HepG2 (cell line): ENCODE measurements around the gene LOXL4. TPM values are rescaled to one million over a fixed set of nuclear protein-coding genes. Genes with fewer than 3 reads are reported as not detected.

ENCODE experiments used
- CEBPB ChIP-seq: IDR thresholded peaks from 2 replicates; pipeline ENCODE4 v1.6.1; 2011; ENCODE audit warnings: low read depth, low read length, improper control_type of control experiment, borderline replicate concordance
- FOXP1 ChIP-seq, 2 experiments: fragments of 450-650 bp in 1 of 2; IDR thresholded peaks; 2 replicates each; pipeline ENCODE4 v1.6.1; 2017 to 2018; ENCODE audit warnings: antibody characterized with exemption in 1 of 2
- HMG20A ChIP-seq: IDR thresholded peaks from 2 replicates; pipeline ENCODE4 v1.6.1; 2016; ENCODE audit warnings: borderline replicate concordance
- HNRNPH1 ChIP-seq: fragments of 200-400 bp; formaldehyde crosslinking; optimal IDR thresholded peaks from 2 replicates; pipeline ENCODE3; 2017; ENCODE audit warnings: mild to moderate bottlenecking, low read depth, low read length
- JUN ChIP-seq: sonication (generic); formaldehyde crosslinking; IDR thresholded peaks from 2 replicates; pipeline ENCODE4 v1.4.0; 2020; ENCODE audit warnings: mild to moderate bottlenecking, missing genetic modification reagents
- MTF1 ChIP-seq: sonication (generic); formaldehyde crosslinking; IDR thresholded peaks from 2 replicates; pipeline ENCODE4 v1.5.0; 2020; ENCODE audit warnings: missing genetic modification reagents
- RBM39 ChIP-seq: fragments of 200-400 bp; formaldehyde crosslinking; IDR thresholded peaks from one replicate; pipeline ENCODE4 v1.6.1; 2018; ENCODE audit warnings: antibody characterized with exemption, mild to moderate bottlenecking, low read depth, low read length; ENCODE audit not compliant: poor library complexity, severe bottlenecking
- ZFP82 ChIP-seq: sonication (generic); formaldehyde crosslinking; IDR thresholded peaks from 2 replicates; pipeline ENCODE4 v1.5.1; 2020; ENCODE audit warnings: mild to moderate bottlenecking, missing genetic modification reagents, borderline replicate concordance
- ZNF207 ChIP-seq: fragments of 450-650 bp; IDR thresholded peaks from 2 replicates; pipeline ENCODE4 v1.6.1; 2016; ENCODE audit warnings: antibody characterized with exemption, borderline replicate concordance
- ZNF326 ChIP-seq: sonication (generic); formaldehyde crosslinking; IDR thresholded peaks from 2 replicates; pipeline ENCODE4 v1.4.0; 2020; ENCODE audit warnings: missing genetic modification reagents, borderline replicate concordance
- ZNF546 ChIP-seq: sonication (generic); formaldehyde crosslinking; conservative IDR thresholded peaks from 2 replicates; pipeline ENCODE4 v1.8.1; 2023; ENCODE audit warnings: mild to moderate bottlenecking, missing genetic modification reagents
- ZNF777 ChIP-seq: sonication (generic); formaldehyde crosslinking; IDR thresholded peaks from 2 replicates; pipeline ENCODE4 v1.4.0; 2020; ENCODE audit warnings: missing genetic modification reagents
- ZNF782 ChIP-seq: sonication (generic); formaldehyde crosslinking; IDR thresholded peaks from 2 replicates; pipeline ENCODE4 v1.4.0; 2020; ENCODE audit warnings: missing genetic modification reagents, mild to moderate bottlenecking, borderline replicate concordance
- ZNF792 ChIP-seq: IDR thresholded peaks from 2 replicates; pipeline ENCODE4 v1.6.1; 2016
- ZSCAN30 ChIP-seq: sonication (generic); formaldehyde crosslinking; IDR thresholded peaks from 2 replicates; pipeline ENCODE4 v1.5.0; 2020; ENCODE audit warnings: mild to moderate bottlenecking, missing genetic modification reagents
- polyA plus RNA-seq, 8 experiments: library from polyadenylated mRNA; depleted of rRNA in 3 of 8; stranded (reverse) in 7 of 8; unstranded in 1 of 8; fragments of >200 nt; fragmentation: Illumina TruSeq in 4 of 8; extraction: Trizol in 4 of 8; gene quantifications; 2 replicates each; pipeline versions ENCODE4 v1.2.1 to v1.2.3, GENCODE V29; 2011 to 2016; ENCODE audit warnings: low read depth in 4 of 8, missing spikeins in 1 of 8, mixed read lengths in 1 of 8; ENCODE audit not compliant: insufficient read depth in 1 of 8
- total RNA-seq, 5 experiments: library from RNA; depleted of rRNA; stranded (reverse); fragments of >200 nt; fragmentation: Illumina TruSeq; extraction: Trizol; gene quantifications; 2 replicates each; pipeline ENCODE4 v1.2.3, GENCODE V29; 2016; ENCODE audit warnings: low read depth in 1 of 5
- TF ChIP-seq, protein P1 (sequence below): sonication (generic); formaldehyde crosslinking; IDR thresholded peaks from 2 replicates; pipeline ENCODE4 v1.4.0; 2020; ENCODE audit warnings: mild to moderate bottlenecking, missing genetic modification reagents
- TF ChIP-seq, protein P2 (sequence below): IDR thresholded peaks from 2 replicates; pipeline ENCODE4 v1.6.1; 2012; ENCODE audit warnings: inconsistent platforms
- TF ChIP-seq, protein P3 (sequence below): sonication (generic); formaldehyde crosslinking; conservative IDR thresholded peaks from 2 replicates; pipeline ENCODE4 v1.5.0; 2020; ENCODE audit warnings: missing genetic modification reagents
- TF ChIP-seq, protein P4 (sequence below): IDR thresholded peaks from 2 replicates; pipeline ENCODE4 v1.6.1; 2012; ENCODE audit warnings: low read depth, low read length, improper control_type of control experiment

LOXL4 gene
- total and polyA plus RNA-seq, 2 of the 13 experiments (the other 11 are each of a cell fraction or from before 2014, with no cell fraction given): 8.8 to 21.1 TPM

DNA sequence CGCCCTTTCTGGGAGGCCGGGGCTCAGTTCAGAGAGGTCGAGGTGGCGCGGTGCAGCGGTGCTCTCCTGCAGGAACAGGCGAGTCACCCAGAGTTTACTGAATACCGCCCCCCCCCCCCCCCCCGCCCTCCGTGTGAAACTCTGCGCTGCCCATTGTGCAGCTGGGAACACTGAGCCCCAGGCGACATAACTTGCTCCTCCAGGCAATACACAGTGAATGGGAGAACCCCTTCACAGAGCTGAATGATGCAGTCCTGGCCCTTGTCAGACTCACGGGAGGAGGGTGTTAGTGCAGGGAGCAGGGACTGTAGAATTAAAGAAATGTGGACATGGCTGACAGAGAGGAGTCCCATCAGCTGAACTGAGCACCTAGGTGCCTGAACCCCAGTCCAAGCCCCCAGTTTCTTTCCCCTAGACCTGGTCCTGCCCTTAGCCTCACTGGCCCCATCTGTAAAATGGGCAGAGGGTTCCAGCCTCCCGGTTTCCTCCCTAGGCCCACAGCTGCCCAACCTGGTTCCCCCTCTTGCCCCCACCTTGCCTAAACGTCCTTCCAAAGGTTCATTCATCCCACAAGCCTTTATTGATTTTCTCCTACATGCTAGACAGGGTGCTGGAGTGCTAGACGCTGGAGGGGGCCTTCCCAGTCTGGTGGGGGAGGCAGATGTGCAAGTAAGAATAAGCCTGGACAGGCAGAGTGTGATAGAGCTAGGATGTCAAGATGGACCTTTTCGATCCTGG lies 869 bp upstream of the LOXL4 start (continued):
- TF ChIP-seq, protein P1, sequence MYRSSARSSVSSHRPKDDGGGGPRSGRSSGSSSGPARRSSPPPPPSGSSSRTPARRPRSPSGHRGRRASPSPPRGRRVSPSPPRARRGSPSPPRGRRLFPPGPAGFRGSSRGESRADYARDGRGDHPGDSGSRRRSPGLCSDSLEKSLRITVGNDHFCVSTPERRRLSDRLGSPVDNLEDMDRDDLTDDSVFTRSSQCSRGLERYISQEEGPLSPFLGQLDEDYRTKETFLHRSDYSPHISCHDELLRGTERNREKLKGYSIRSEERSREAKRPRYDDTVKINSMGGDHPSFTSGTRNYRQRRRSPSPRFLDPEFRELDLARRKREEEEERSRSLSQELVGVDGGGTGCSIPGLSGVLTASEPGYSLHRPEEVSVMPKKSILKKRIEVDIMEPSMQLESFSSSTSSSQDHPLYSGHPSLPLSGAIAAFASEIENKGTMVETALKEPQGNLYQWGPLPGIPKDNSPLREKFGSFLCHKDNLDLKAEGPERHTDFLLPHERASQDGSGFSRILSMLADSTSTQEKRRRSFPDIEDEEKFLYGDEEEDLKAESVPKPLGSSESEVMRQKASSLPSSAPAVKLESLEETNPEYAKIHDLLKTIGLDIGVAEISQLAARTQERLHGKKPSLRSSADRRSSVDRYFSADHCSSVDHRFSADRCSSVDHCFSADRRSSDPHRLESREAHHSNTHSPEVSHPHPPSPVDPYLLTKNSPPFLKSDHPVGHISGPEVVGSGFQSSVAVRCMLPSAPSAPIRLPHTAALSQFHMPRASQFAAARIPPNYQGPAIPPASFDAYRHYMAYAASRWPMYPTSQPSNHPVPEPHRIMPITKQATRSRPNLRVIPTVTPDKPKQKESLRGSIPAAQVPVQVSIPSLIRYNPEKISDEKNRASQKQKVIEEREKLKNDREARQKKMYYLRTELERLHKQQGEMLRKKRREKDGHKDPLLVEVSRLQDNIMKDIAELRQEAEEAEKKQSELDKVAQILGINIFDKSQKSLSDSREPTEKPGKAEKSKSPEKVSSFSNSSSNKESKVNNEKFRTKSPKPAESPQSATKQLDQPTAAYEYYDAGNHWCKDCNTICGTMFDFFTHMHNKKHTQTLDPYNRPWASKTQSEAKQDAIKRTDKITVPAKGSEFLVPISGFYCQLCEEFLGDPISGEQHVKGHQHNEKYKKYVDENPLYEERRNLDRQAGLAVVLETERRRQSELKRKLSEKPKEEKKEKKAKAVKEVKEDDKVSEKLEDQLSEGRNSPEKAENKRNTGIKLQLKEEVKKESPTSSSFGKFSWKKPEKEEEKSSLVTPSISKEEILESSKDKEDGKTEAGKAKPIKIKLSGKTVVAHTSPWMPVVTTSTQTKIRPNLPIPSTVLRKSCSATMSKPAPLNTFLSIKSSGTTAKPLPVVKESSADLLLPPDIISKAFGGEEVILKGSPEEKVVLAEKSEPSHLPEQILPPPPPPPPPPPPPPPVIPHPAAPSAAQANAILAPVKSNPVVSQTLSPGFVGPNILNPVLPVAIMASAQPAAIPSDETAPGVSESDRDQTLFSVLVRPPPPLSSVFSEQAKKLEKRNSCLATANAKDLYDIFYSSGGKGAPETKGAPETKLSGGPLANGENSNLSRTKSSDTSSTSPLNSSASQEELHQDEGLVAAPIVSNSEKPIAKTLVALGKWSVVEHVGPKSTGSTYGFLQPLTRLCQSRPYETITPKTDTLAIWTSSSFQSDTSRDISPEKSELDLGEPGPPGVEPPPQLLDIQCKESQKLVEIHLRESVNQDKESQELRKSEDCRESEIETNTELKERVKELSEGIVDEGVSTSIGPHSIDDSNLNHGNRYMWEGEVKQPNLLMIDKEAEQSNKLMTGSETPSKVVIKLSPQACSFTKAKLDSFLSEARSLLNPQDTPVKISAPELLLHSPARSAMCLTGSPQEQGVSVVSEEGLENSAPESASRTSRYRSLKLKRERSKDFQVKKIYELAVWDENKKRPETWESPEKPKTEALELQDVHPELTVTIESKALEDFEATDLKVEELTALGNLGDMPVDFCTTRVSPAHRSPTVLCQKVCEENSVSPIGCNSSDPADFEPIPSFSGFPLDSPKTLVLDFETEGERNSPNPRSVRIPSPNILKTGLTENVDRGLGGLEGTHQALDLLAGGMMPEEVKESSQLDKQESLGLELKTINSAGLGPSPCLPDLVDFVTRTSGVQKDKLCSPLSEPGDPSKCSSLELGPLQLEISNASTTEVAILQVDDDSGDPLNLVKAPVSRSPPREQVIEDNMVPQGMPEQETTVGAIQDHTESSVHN: no peak
- TF ChIP-seq ZSCAN30 (no peak), ZNF326 (CRISPR knock-in tag) (no peak), FOXP1 (IDR thresholded peaks at IDR 0.05) (no peak), FOXP1 (CRISPR knock-in tag; IDR thresholded peaks at IDR 0.05) (0 out of 2 replicates have a peak, but pooled peaks have one; percentile 11), ZNF546 (CRISPR knock-in tag) (no peak), ZNF207 (no peak), ZFP82 (CRISPR knock-in tag) (no peak), RBM39 (no peak), CEBPB (no peak), HNRNPH1 (no peak), ZNF777 (CRISPR knock-in tag) (no peak), ZNF782 (CRISPR knock-in tag) (no peak), HMG20A (CRISPR knock-in tag) (0 out of 2 replicates have a peak, but pooled peaks have one; percentile 9), JUN (CRISPR knock-in tag) (0 out of 2 replicates have a peak, but pooled peaks have one; percentile 32), ZNF792 (no peak), MTF1 (CRISPR knock-in tag) (no peak)
- TF ChIP-seq, protein P2, sequence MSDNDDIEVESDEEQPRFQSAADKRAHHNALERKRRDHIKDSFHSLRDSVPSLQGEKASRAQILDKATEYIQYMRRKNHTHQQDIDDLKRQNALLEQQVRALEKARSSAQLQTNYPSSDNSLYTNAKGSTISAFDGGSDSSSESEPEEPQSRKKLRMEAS: peak; percentile 60; the same call in 1 of the 2 replicates
- TF ChIP-seq, protein P3, sequence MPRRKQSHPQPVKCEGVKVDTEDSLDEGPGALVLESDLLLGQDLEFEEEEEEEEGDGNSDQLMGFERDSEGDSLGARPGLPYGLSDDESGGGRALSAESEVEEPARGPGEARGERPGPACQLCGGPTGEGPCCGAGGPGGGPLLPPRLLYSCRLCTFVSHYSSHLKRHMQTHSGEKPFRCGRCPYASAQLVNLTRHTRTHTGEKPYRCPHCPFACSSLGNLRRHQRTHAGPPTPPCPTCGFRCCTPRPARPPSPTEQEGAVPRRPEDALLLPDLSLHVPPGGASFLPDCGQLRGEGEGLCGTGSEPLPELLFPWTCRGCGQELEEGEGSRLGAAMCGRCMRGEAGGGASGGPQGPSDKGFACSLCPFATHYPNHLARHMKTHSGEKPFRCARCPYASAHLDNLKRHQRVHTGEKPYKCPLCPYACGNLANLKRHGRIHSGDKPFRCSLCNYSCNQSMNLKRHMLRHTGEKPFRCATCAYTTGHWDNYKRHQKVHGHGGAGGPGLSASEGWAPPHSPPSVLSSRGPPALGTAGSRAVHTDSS (CRISPR knock-in tag): no peak
- TF ChIP-seq, protein P4, sequence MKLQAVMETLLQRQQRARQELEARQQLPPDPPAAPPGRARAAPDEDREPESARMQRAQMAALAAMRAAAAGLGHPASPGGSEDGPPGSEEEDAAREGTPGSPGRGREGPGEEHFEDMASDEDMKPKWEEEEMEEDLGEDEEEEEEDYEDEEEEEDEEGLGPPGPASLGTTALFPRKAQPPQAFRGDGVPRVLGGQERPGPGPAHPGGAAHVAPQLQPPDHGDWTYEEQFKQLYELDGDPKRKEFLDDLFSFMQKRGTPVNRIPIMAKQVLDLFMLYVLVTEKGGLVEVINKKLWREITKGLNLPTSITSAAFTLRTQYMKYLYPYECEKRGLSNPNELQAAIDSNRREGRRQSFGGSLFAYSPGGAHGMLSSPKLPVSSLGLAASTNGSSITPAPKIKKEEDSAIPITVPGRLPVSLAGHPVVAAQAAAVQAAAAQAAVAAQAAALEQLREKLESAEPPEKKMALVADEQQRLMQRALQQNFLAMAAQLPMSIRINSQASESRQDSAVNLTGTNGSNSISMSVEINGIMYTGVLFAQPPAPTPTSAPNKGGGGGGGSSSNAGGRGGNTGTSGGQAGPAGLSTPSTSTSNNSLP: no peak
